GM21526 (cell line): Measurements from ENCODE around the gene PCLO.

Experiments used
- ATAC-seq: cut with Tn5 transposase; IDR thresholded peaks from one replicate; pipeline ENCODE4 v1.9.1; 2021; ENCODE audit warnings: moderate library complexity; ENCODE audit not compliant: unreplicated experiment, low FRiP score

PCLO gene, protein sequence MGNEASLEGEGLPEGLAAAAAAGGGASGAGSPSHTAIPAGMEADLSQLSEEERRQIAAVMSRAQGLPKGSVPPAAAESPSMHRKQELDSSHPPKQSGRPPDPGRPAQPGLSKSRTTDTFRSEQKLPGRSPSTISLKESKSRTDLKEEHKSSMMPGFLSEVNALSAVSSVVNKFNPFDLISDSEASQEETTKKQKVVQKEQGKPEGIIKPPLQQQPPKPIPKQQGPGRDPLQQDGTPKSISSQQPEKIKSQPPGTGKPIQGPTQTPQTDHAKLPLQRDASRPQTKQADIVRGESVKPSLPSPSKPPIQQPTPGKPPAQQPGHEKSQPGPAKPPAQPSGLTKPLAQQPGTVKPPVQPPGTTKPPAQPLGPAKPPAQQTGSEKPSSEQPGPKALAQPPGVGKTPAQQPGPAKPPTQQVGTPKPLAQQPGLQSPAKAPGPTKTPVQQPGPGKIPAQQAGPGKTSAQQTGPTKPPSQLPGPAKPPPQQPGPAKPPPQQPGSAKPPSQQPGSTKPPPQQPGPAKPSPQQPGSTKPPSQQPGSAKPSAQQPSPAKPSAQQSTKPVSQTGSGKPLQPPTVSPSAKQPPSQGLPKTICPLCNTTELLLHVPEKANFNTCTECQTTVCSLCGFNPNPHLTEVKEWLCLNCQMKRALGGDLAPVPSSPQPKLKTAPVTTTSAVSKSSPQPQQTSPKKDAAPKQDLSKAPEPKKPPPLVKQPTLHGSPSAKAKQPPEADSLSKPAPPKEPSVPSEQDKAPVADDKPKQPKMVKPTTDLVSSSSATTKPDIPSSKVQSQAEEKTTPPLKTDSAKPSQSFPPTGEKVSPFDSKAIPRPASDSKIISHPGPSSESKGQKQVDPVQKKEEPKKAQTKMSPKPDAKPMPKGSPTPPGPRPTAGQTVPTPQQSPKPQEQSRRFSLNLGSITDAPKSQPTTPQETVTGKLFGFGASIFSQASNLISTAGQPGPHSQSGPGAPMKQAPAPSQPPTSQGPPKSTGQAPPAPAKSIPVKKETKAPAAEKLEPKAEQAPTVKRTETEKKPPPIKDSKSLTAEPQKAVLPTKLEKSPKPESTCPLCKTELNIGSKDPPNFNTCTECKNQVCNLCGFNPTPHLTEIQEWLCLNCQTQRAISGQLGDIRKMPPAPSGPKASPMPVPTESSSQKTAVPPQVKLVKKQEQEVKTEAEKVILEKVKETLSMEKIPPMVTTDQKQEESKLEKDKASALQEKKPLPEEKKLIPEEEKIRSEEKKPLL (N-terminal part only)

GRCh38 chr7:83162402-83163256 is at the start of gene PCLO:
PCLO (minus strand) TSS chr7:83162884; CDS start chr7:83162592, 292 bp downstream.
- ATAC-seq, result peak; percentile 74

DNA sequence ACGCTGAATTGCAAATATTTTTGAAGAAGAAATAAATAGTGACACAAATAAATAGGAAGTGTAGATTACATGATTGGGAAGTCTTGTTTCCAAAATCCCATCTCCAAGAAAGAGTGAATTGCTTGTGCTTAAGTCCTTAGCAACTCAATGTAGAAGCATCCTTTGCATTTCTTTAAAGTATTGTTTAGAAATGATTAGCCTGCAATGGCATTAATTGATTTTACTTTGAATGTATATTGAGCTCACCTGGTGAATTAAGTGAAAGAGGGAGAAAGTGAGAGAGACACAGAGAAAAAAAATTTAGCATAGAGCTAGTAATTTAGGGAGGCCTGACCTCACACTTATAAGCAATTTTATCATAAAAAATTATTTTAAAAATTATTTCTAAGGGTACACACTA is 49.0 kb upstream of the PCLO start:
- no peak for ATAC-seq

- no peak for ATAC-seq
Observed at GRCh38 chr7:83210479-83210878, 47.8 kb upstream of the PCLO start.

GRCh38 chr7:83204715-83205114 is 42.0 kb upstream of the PCLO start:
- no peak for ATAC-seq

GRCh38 chr7:83201355-83201754 is 38.7 kb upstream of the PCLO start:
- ATAC-seq, result no peak

- no peak for ATAC-seq
Observed at GRCh38 chr7:83190659-83191389, 28.1 kb upstream of the PCLO start.

- no peak for ATAC-seq
Observed at GRCh38 chr7:83178796-83179195, 16.1 kb upstream of the PCLO start.

- no peak for ATAC-seq
Observed at GRCh38 chr7:83178066-83178465, 15.4 kb upstream of the PCLO start.

- no peak for ATAC-seq
Observed at GRCh38 chr7:83173664-83174063, 11.0 kb upstream of the PCLO start.

DNA sequence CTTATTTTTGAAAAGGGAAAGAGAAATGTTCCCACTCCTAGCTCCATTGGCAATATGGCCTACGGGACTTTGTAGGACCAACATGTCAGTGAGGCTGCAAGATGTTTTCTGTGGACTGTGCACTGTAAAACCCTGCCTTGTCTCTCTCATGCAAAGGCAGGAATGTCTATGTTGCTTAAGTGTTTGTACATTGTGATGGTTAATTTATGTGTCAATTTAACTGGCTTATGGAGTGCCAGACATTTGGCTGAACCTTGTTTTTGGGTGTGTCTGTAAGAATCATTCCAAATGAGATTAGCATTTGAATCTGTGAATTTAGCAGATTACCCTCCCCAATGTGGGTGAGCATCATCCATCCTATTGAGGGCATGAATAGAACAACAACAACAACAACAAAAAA is 4.1 kb upstream of the PCLO start:
- ATAC-seq, result no peak

DNA sequence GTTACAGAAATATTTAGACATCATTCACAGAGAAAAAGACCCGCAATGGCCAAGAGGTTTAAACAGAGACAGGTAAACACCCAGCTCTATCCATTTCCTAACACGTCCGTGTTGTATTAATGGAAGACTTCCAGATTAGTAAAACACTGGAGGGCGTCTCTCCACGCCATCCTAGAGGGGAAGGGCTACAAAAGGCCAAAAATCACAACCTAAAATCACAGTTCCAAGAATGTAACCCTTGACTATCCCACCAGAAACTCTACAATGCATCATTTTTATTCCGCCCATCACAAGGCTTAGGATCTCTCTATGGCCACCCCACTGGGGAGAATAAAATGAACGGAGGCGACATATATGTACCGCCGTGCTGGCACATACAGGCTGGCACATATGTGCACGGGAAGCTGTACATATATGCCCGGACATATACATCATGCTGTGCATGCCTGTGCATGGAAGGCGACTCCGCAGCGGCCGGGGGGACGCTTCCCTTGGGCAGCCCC is 734 bp downstream of the PCLO start:
- peak; percentile 20 for ATAC-seq

- ATAC-seq, result no peak
Observed at GRCh38 chr7:83161186-83161585, 1.5 kb downstream of the PCLO start.

- ATAC-seq, result no peak
Observed at GRCh38 chr7:83159731-83160130, 3.0 kb downstream of the PCLO start.

DNA sequence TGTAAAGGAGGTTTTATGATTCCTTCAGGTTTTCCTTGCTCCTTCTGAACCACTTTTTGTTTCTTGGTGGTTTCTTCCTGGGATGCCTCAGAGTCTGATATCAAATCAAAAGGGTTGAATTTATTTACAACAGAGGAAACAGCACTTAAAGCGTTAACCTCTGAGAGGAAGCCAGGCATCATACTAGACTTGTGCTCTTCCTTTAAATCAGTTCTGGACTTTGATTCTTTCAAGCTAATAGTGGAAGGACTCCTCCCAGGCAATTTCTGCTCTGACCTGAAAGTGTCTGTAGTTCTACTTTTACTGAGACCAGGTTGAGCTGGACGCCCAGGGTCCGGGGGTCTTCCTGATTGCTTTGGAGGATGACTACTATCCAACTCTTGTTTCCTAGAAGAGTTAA is 6.7 kb downstream of the PCLO start:
- ATAC-seq, result no peak

DNA sequence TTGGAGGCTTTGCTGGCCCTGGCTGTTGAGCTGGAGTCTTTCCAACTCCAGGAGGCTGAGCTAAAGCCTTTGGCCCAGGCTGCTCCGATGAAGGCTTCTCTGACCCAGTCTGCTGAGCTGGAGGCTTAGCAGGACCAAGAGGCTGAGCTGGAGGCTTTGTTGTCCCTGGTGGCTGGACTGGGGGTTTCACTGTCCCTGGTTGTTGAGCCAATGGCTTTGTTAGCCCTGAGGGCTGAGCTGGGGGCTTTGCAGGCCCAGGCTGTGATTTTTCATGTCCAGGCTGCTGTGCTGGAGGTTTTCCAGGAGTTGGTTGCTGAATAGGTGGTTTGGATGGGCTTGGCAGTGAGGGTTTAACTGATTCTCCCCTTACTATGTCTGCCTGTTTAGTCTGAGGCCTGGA is 7.3 kb downstream of the PCLO start:
- no peak for ATAC-seq

DNA sequence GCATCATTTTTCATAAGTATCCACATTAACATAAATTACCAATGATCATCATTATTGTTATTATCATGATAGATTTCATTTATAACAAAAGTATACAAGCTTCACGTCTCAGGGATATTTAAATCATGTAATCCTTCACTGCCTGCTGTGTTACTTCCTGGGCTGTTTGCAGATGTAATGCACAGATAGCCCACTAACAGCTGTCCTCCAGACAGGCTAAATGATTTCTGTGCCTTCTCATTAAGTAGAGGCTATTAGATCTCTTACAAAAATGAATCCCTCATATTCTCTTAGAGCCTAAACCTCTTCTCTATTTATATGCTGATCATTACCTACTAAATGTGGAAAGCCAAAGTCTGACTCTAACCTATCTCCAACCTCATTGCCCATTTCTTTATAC is 9.3 kb downstream of the PCLO start:
- ATAC-seq, result no peak

DNA sequence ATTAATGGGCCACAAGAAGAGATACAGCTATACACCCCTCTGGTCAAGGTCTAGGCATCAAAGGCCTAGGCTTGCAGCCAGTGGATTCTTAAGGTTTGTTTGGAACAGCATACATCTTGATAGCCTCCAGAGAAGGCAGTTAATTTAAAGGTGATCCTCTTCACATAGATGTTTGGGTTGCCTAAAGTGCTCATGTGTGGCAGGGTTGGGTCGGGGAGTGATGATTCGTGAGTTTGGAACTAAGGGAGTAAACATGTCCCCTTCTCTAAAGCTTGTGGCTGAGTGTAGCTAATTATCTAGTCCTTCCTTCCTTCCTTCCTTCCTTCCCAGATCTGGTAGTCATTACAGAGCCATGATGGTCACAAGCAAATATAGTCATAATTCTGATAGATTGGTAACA is 12.4 kb downstream of the PCLO start:
- no peak for ATAC-seq

GRCh38 chr7:83149466-83149865 is 13.2 kb downstream of the PCLO start:
- ATAC-seq, result no peak

DNA sequence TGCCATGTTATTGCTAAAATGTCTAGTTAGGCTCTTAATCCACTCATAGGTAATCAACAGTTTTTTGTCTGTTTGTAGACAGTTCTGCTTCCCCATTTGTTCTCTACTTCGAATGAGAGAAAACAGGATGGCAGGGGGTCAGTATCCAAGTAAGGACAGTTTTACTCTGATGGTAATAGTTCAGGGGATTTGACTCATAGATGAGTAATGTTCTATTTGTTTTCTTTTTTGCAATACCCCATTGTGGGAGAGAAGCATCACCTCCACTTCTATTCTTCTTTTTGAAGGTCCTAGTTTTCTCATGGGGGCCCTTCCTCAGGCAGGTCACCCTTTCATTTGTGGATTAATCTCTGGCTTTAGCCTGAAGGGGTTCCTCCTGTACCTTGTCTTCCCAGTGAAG is 13.9 kb downstream of the PCLO start:
- ATAC-seq, result no peak
